Inflammatory macrophage treated with lipopolysaccharide for 1 hour (primary cell): Measurements from ENCODE around the gene FHIT.
"Not testable (repeated sequence)": the region's sequence is repeated elsewhere in the genome, so short reads cannot be mapped to it uniquely, and the experiment has no call there.

Source experiments
- DNase-seq, 2 donors: peaks; one replicate each; pipeline ENCODE4 v3.0.0-alpha.2; 2020 to 2022

Gene FHIT

GRCh38 chr3:60909526-60909925 lies 341.7 kb downstream of the FHIT start:
- no peak for DNase-seq

- DNase-seq = no peak
Observed at GRCh38 chr3:60906283-60906682, 345.0 kb downstream of the FHIT start.

- DNase-seq = no peak
Observed at GRCh38 chr3:60898321-60898720, 352.9 kb downstream of the FHIT start.

- DNase-seq = no peak
Observed at GRCh38 chr3:60893946-60894345, 357.3 kb downstream of the FHIT start.

GRCh38 chr3:60890226-60890625 lies 361.0 kb downstream of the FHIT start:
- DNase-seq = no peak

GRCh38 chr3:60888952-60889351 lies 362.3 kb downstream of the FHIT start:
- not testable (repeated sequence) for DNase-seq

GRCh38 chr3:60887574-60887973 lies 363.7 kb downstream of the FHIT start:
- no peak for DNase-seq

GRCh38 chr3:60886518-60886917 lies 364.7 kb downstream of the FHIT start:
- no peak for DNase-seq

- DNase-seq = no peak
Observed at GRCh38 chr3:60884005-60884404, 367.2 kb downstream of the FHIT start.

- DNase-seq = no peak
Observed at GRCh38 chr3:60877188-60877587, 374.1 kb downstream of the FHIT start.

- no peak for DNase-seq
Observed at GRCh38 chr3:60870396-60870795, 380.9 kb downstream of the FHIT start.

GRCh38 chr3:60867200-60867599 lies 384.1 kb downstream of the FHIT start:
- DNase-seq = no peak

- peak; percentile 53 to 56 for DNase-seq
Observed at GRCh38 chr3:60856257-60857046, 394.8 kb downstream of the FHIT start.

- DNase-seq = peak; percentile 79 to 93
Observed at GRCh38 chr3:60855250-60855649, 396.0 kb downstream of the FHIT start.

- peak; percentile 61 to 81 for DNase-seq
Observed at GRCh38 chr3:60854791-60855190, 396.5 kb downstream of the FHIT start.

- DNase-seq = peak; percentile 28 to 41
Observed at GRCh38 chr3:60847791-60848190, 403.5 kb downstream of the FHIT start.

- DNase-seq = peak; percentile 39 to 73
Observed at GRCh38 chr3:60844256-60844655, 407.0 kb downstream of the FHIT start.

- DNase-seq = no peak
Observed at GRCh38 chr3:60841355-60841754, 409.9 kb downstream of the FHIT start.

GRCh38 chr3:60839246-60839645 lies 412.0 kb downstream of the FHIT start:
- no peak for DNase-seq

- no peak for DNase-seq
Observed at GRCh38 chr3:60835796-60836195, 415.5 kb downstream of the FHIT start.

GRCh38 chr3:60829058-60829457 lies 422.2 kb downstream of the FHIT start:
- DNase-seq = no peak

- DNase-seq = no peak
Observed at GRCh38 chr3:60827666-60828065, 423.6 kb downstream of the FHIT start.

- no peak for DNase-seq
Observed at GRCh38 chr3:60826511-60826910, 424.7 kb downstream of the FHIT start.

GRCh38 chr3:60812502-60812901 lies 438.8 kb downstream of the FHIT start:
- peak in 1 of 2 donors; percentile 1 for DNase-seq

- DNase-seq = no peak
Observed at GRCh38 chr3:60810881-60811280, 440.4 kb downstream of the FHIT start.
